Measurements from ENCODE around the gene NPM3.

GRCh38 chr10:101766306-101766705, 16.9 kb downstream of the NPM3 start:
- no peak for TF ChIP-seq CTCF (IDR thresholded peaks at IDR 0.05; ENCODE audit: low read depth, low read length)
- no peak for TF ChIP-seq POLR2A (IDR thresholded peaks at IDR 0.05; ENCODE audit: extremely low read depth, insufficient read length)
- TF ChIP-seq MAX (IDR thresholded peaks at IDR 0.05; ENCODE audit: low read depth, low read length) = no peak
- no peak for TF ChIP-seq MYC (IDR thresholded peaks at IDR 0.05; ENCODE audit: low read depth, low read length)

Measured in NB4 (cell line).